GM12875 (cell line): ENCODE measurements around the gene TOR1AIP1.
A peak's percentile ranks its signal among the peaks of the same experiment; 100 is the strongest.
"Not testable (repeated sequence)": the region's sequence is repeated elsewhere in the genome, so short reads cannot be mapped to it uniquely, and the experiment has no call there.

Experiments
- H3K4me3 ChIP-seq: one replicate; pipeline ENCODE4 v1.5.1; 2011; ENCODE audit warnings: low read depth, low read length, control low read depth
- TF ChIP-seq, protein P1 (sequence below): IDR thresholded peaks from 2 replicates; pipeline ENCODE4 v1.5.1; 2011; ENCODE audit warnings: low read depth, mild to moderate bottlenecking, control low read depth, inconsistent platforms, low read length, moderate library complexity, borderline replicate concordance; ENCODE audit not compliant: insufficient read depth

TOR1AIP1 gene

DNA sequence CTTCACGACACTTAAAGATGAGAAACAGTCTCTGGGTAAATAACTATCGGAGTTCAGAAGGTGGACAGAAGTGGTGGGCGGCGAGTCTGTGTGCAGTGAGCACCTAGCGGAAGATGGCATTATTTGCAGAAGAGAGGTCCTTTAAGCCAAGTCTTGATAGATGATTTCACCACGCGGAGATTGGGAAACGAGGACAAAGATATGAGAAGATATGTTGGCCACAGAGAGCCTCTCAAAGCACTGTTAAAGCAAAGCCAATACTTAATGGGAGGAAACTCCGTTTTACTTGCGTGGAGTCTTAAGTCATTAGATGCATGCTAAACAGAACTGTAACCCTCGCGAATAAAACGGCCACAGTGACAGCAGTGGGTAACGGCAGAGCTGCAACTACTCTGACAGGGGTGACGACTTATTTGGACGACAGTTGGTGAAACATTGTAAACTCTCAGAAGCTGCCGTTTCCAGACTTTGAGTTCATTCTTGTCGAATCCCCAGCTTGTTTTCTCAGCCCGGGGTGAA is 71.9 kb downstream of the TOR1AIP1 start:
- TF ChIP-seq, protein P1, sequence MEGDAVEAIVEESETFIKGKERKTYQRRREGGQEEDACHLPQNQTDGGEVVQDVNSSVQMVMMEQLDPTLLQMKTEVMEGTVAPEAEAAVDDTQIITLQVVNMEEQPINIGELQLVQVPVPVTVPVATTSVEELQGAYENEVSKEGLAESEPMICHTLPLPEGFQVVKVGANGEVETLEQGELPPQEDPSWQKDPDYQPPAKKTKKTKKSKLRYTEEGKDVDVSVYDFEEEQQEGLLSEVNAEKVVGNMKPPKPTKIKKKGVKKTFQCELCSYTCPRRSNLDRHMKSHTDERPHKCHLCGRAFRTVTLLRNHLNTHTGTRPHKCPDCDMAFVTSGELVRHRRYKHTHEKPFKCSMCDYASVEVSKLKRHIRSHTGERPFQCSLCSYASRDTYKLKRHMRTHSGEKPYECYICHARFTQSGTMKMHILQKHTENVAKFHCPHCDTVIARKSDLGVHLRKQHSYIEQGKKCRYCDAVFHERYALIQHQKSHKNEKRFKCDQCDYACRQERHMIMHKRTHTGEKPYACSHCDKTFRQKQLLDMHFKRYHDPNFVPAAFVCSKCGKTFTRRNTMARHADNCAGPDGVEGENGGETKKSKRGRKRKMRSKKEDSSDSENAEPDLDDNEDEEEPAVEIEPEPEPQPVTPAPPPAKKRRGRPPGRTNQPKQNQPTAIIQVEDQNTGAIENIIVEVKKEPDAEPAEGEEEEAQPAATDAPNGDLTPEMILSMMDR = peak; percentile 16; the same call in 1 of the 2 replicates
- H3K4me3 ChIP-seq = peak overlapping the region; percentile 97

GRCh38 chr1:179954493-179955286 is 72.6 kb downstream of the TOR1AIP1 start, which contains the start of gene CEP350:
Gene CEP350, plus strand, starts transcription at chr1:179954810. Its CDS starts 31,372 bp downstream, at chr1:179986182.
- H3K4me3 ChIP-seq = peak within 1 kb of the TSS; percentile 97
- TF ChIP-seq, protein P1 = no peak

- TF ChIP-seq, protein P1 = no peak
- H3K4me3 ChIP-seq = peak overlapping the region; percentile 97
These were observed 73.2 kb downstream of the TOR1AIP1 start for GRCh38 chr1:179955287-179955680.

- TF ChIP-seq, protein P1 = no peak
- H3K4me3 ChIP-seq = peak overlapping the region; percentile 97
These were observed 73.6 kb downstream of the TOR1AIP1 start for GRCh38 chr1:179955731-179956130.

DNA sequence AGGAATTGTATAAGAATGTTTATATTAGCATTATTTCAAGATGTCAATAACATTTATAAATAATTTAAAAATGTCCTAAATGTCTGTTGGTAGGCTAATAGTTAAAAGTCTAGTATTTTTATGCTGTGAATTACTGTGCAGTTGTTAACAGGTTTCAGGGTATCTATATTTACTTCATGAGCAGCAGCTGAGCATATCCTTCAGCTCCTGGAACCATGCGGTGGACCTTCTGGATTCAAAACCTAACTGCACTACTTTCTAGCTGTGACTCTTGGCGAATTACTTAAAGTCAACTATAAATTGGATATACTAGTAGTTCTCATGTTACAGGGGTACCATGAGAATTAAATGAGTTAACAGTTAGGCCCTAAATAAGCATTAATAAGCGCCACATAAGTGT is 76.3 kb downstream of the TOR1AIP1 start:
- H3K4me3 ChIP-seq = no peak overlapping the region
- TF ChIP-seq, protein P1 = no peak

DNA sequence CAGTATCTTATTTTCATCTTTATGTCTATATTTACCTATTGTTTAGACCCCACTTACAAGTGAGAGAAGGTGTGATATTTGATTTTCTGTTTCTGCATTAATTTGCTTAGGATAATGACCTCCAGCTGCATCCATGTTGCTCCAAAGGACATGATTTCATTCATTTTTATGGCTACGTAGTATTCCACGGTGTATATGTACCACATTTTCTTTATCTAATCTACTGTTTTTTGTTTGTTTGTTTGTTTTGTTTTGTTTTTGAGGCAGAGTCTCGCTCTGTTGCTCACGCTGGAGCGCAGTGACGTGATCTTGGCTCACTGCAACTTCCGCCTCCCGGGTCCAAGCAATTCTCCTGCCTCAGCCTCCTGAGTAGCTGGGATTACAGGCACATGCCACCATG is 80.1 kb downstream of the TOR1AIP1 start:
- not testable (repeated sequence) for H3K4me3 ChIP-seq

DNA sequence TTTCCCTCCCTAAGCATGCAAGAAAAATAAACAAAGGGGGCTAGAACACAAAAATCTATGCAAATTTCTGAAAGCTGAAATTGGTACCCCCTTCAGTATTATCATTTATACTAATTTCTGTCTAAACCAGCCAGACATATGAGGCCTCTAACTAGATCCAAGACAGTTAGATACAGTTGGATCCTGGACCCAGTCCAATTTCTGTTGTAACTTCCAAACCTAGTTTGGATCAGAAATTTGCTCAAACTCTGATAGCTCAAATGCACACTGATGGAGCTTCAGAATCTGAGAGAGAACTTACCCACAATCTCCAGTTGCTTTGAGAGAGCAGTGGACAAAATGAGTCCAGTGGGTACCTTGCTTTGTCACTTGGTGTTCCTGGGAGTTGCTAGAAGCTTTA is 84.5 kb downstream of the TOR1AIP1 start:
- TF ChIP-seq, protein P1 = no peak
- no peak overlapping the region for H3K4me3 ChIP-seq
